Left cardiac atrium (tissue), 4 donors: ENCODE measurements around the gene STUB1. TPM values are rescaled to one million over a fixed set of nuclear protein-coding genes. Genes with fewer than 3 reads are reported as not detected.

Source experiments
- ATAC-seq, 2 donors: fragments of 200-7000 bp; cut with Tn5 transposase; one replicate each; pipeline ENCODE4 v1.9.1; 2020; ENCODE audit warnings: mild to moderate bottlenecking in 2 of 2, moderate library complexity in 2 of 2
- DNase-seq: peaks from one replicate; pipeline ENCODE4 v3.0.0-alpha.2; 2020
- intact Hi-C, 2 donors: fragments of 100-400 bp; cut with DNase I; formaldehyde crosslinking; loops; one replicate each; pipeline versions ENCODE4 v1.14.1 to v1.15.1; 2022 to 2023
- long read RNA-seq: library from polyadenylated mRNA; unstranded; transcript quantifications from one replicate; pipeline ENCODE4 v2.0.0, GENCODE V29; 2021
- total RNA-seq, 2 donors: library from RNA; stranded (reverse); fragmentation: NEBNext Ultra II Directional; extraction: Animal tissue kit (Norgen Biotek cat#: 25700); gene quantifications; one replicate each; pipeline ENCODE4 v1.2.1, GENCODE V29; 2021
- donor health status: DM: no; HTN: yes; CAD: no.
- donor health status: DM: no; HTN: yes; CAD: no; lungs with severe emphysema.
- donor health status: DM: yes; HTN: yes; CAD: no.
- donor health status: Dilated cardiomyopathy.

Gene STUB1
- 100 to 1,000 TPM in 1 of 2 donors, 10 to 100 TPM in 1; 89.1 to 101 TPM for total RNA-seq
- long read RNA-seq, transcript STUB1-201 (7 exons, 1,472 nt), result major isoform, 11 of 16 reads
- long read RNA-seq, partial matches to known transcripts, result 1 of 16 reads
- long read RNA-seq, other reads (novel, unspliced or antisense), result 2 of 16 reads

- DNase-seq (peak; percentile 90), ATAC-seq (peak; percentile 73 to 75)
- intact Hi-C loops, result no loop called here
These were observed at the start of gene STUB1 for GRCh38 chr16:679814-680624. Gene STUB1, plus strand, starts transcription at chr16:680410. Its CDS starts 116 bp downstream, at chr16:680526.

- intact Hi-C loops, result no loop called here
- peak in 1 of 2 donors; percentile 7 for ATAC-seq
- peak; percentile 48 for DNase-seq
These were observed 49.3 kb upstream of the STUB1 start, which contains the start of gene WFIKKN1 for GRCh38 chr16:630815-631405. Gene WFIKKN1, plus strand, starts transcription at chr16:630985. Its CDS starts 269 bp downstream, at chr16:631254.

GRCh38 chr16:631808-632358, 48.3 kb upstream of the STUB1 start:
- DNase-seq, result no peak
- intact Hi-C loops, result no loop called here
- no peak for ATAC-seq

- ATAC-seq (no peak), DNase-seq (no peak)
- intact Hi-C loops, result no loop called here
These were observed 47.5 kb upstream of the STUB1 start for GRCh38 chr16:632486-633335.

GRCh38 chr16:633336-634050, 46.7 kb upstream of the STUB1 start:
- DNase-seq (no peak), ATAC-seq (no peak)
- intact Hi-C loops, result no loop called here

- intact Hi-C loops, result no loop called here
- no peak for ATAC-seq
- DNase-seq, result no peak
These were observed 46.0 kb upstream of the STUB1 start for GRCh38 chr16:634051-634670.

GRCh38 chr16:634996-635395, 45.2 kb upstream of the STUB1 start:
- ATAC-seq (no peak), DNase-seq (no peak)
- intact Hi-C loops, result loop anchor here in 1 of 2 donors (5.0 kb wide), 1 partner anchor 43 kb away; the partner anchor contains the start of gene RAB40C

GRCh38 chr16:635573-636205, 44.5 kb upstream of the STUB1 start:
- DNase-seq (no peak), ATAC-seq (no peak)
- intact Hi-C loops, result loop anchor here in 1 of 2 donors (5.0 kb wide), 1 partner anchor 43 kb away; the partner anchor contains the start of gene RAB40C

GRCh38 chr16:636206-637080, 43.8 kb upstream of the STUB1 start, which contains the start of gene METTL26:
Gene METTL26, minus strand, starts transcription at chr16:636305. Its CDS starts 15 bp downstream, at chr16:636290.
- peak; percentile 89 to 90 for ATAC-seq
- DNase-seq, result peak; percentile 98
- intact Hi-C loops, result loop anchor here in 1 of 2 donors (5.0 kb wide), 1 partner anchor 44 kb away; the partner anchor contains the start of gene RAB40C

- DNase-seq, result peak; percentile 93
- peak; percentile 82 to 85 for ATAC-seq
- intact Hi-C loops, result loop anchor here in 1 of 2 donors (5.0 kb wide), 1 partner anchor 45 kb away; the partner anchor contains the start of gene RAB40C
These were observed 42.9 kb upstream of the STUB1 start for GRCh38 chr16:637081-638018.

- no peak for DNase-seq
- ATAC-seq, result no peak
These were observed 42.1 kb upstream of the STUB1 start for GRCh38 chr16:638034-638543.

GRCh38 chr16:638836-639235, 41.4 kb upstream of the STUB1 start:
- intact Hi-C loops, result loop anchor here in 1 of 2 donors (5.0 kb wide), 1 partner anchor 47 kb away; the partner anchor contains the start of gene RAB40C
- no peak for DNase-seq
- no peak for ATAC-seq

More at GRCh38 chr16:638034-638543, 42.1 kb upstream of the STUB1 start:
- intact Hi-C loops, result loop anchor here in 1 of 2 donors (5.0 kb wide), 1 partner anchor 46 kb away; the partner anchor contains the start of gene RAB40C

- intact Hi-C loops, result no loop called here
- ATAC-seq, result no peak
- no peak for DNase-seq
These were observed 39.6 kb upstream of the STUB1 start for GRCh38 chr16:640614-641013.

GRCh38 chr16:641326-642188, 38.7 kb upstream of the STUB1 start, which contains the start of gene MCRIP2:
Gene MCRIP2, plus strand, starts transcription at chr16:641828. Its CDS starts 164 bp downstream, at chr16:641992.
- peak; percentile 70 to 71 for ATAC-seq
- intact Hi-C loops, result no loop called here
- DNase-seq, result peak; percentile 92
